Stomach smooth muscle (tissue), 2 donors: Measurements from ENCODE around the gene TNK2.

Source experiments
- H3K27ac ChIP-seq: one replicate; pipeline ENCODE4 v1.7.0; 2013; ENCODE audit warnings: mild to moderate bottlenecking, low read length, inconsistent platforms
- H3K27me3 ChIP-seq, 2 donors: one replicate each; pipeline ENCODE4 v1.7.0; 2013; ENCODE audit warnings: low read length in 2 of 2; ENCODE audit not compliant: insufficient read depth in 2 of 2, control insufficient read depth in 1 of 2
- H3K36me3 ChIP-seq, 2 donors: one replicate each; pipeline ENCODE4 v1.7.0; 2013; ENCODE audit warnings: low read length in 2 of 2; ENCODE audit not compliant: control insufficient read depth in 2 of 2, insufficient read depth in 2 of 2
- H3K4me1 ChIP-seq: one replicate; pipeline ENCODE4 v1.7.0; 2013; ENCODE audit warnings: low read length; ENCODE audit not compliant: control insufficient read depth, insufficient read depth
- H3K4me3 ChIP-seq, 2 donors: one replicate each; pipeline ENCODE4 v1.7.0; 2013; ENCODE audit warnings: low read length in 2 of 2
- H3K9ac ChIP-seq, 2 donors: one replicate each; pipeline ENCODE4 v1.7.0; 2013; ENCODE audit warnings: low read length in 2 of 2, mild to moderate bottlenecking in 1 of 2
- H3K9me3 ChIP-seq, 2 donors: one replicate each; pipeline ENCODE4 v1.7.0; 2013; ENCODE audit warnings: low read length in 2 of 2; ENCODE audit not compliant: control insufficient read depth in 2 of 2
- donor health status: healthy.
- donor health status: Pancreatic carcinoma.

The TNK2 gene

DNA sequence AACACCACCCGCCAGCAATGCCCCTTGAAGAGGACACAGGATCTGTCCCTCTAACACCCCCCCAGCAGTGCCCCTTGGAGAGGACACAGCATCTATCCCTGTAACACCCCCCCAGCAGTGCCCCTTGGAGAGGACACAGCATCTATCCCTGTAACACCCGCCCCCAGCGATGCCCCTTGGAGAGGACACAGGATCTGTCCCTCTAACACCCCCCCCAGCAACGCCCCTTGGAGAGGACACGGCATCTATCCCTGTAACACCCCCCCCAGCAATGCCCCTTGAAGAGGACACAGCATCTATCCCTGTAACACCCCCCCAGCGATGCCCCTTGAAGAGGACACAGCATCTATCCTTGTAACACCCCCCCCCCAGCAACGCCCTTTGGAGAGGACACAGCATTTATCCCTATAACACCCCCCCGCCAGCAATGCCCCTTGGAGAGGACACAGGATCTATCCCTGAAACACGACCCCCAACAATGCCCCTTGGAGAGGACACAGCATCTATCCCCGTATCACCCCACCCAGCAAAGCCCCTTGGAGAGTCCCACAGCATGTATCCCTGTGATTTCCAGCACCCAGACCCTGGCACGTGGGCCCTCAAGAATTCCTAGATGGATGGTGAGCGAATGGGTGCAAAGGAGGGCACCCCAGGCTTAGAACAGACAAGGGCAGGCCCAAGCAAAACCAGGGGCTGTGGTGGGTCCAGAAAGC, 26.9 kb downstream of the TNK2 start:
- peaks cover 13% of the 10 kb centered on the region for H3K4me1 ChIP-seq
- no peaks in the 10 kb centered on the region for H3K9me3 ChIP-seq
- peaks cover 23 to 42% of the 10 kb centered on the region in 2 donors for H3K36me3 ChIP-seq
- H3K9ac ChIP-seq: no peak overlapping the region
- no peak overlapping the region for H3K27ac ChIP-seq
- H3K27me3 ChIP-seq: no peaks in the 10 kb centered on the region
- no peak overlapping the region for H3K4me3 ChIP-seq

DNA sequence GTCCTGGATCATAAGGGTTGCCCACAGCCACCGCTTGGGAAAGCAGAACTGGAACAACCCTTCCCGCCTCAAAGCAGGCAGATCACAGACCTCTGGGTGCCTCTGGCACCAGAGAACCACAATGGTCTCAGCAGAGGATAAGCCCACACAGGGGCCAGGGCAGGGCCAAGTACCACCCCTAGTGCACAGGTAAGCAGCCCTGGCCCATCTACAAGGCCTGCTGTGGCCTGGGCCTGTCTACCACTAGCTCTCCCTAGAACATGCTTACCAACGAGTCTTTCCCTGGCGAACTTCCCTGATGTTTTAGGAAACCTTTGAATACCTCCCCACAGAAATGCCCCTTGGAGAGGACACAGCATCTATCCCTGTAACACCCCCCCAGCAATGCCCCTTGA, 28.3 kb downstream of the TNK2 start:
- H3K27ac ChIP-seq: no peak overlapping the region
- peaks cover under 1% of the 10 kb centered on the region for H3K4me1 ChIP-seq
- H3K27me3 ChIP-seq: no peaks in the 10 kb centered on the region
- H3K9me3 ChIP-seq: no peaks in the 10 kb centered on the region
- H3K36me3 ChIP-seq: peaks cover 23 to 42% of the 10 kb centered on the region in 2 donors
- no peak overlapping the region for H3K4me3 ChIP-seq
- H3K9ac ChIP-seq: no peak overlapping the region

DNA sequence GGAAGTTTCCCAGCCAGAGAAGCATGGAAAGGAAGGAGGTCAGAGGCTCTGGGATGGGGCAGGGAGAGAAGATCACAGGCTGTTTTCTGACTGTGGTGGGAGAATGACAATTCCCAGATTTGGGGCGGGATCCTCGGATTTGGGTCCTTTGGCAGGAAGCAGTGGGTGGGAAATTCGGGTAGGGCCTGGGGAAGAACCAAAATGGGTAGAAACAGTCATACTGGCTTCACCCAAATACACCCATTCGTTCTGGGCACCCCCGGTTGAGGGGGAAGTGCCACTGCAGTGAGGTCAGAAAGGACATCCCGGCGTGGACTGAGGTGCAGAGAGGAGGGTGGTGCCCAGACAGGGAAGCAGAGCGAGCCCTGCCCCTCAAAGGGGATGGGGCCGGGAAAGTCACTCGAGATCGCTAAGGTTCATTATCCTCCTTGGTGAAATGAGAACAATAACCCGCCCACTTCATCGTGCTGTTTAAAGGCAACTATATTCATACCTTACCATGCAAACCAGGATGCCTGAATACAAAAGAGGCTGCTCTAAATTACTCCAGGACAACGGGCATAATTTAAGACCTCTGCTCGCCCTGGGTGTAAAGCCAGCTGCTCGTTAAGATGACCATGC, 28.8 kb downstream of the TNK2 start:
- H3K9ac ChIP-seq: no peak overlapping the region
- no peak overlapping the region for H3K4me3 ChIP-seq
- H3K9me3 ChIP-seq: no peaks in the 10 kb centered on the region
- no peak overlapping the region for H3K27ac ChIP-seq
- no peaks in the 10 kb centered on the region for H3K27me3 ChIP-seq
- H3K36me3 ChIP-seq: peaks cover 23 to 38% of the 10 kb centered on the region in 2 donors
- no peaks in the 10 kb centered on the region for H3K4me1 ChIP-seq

DNA sequence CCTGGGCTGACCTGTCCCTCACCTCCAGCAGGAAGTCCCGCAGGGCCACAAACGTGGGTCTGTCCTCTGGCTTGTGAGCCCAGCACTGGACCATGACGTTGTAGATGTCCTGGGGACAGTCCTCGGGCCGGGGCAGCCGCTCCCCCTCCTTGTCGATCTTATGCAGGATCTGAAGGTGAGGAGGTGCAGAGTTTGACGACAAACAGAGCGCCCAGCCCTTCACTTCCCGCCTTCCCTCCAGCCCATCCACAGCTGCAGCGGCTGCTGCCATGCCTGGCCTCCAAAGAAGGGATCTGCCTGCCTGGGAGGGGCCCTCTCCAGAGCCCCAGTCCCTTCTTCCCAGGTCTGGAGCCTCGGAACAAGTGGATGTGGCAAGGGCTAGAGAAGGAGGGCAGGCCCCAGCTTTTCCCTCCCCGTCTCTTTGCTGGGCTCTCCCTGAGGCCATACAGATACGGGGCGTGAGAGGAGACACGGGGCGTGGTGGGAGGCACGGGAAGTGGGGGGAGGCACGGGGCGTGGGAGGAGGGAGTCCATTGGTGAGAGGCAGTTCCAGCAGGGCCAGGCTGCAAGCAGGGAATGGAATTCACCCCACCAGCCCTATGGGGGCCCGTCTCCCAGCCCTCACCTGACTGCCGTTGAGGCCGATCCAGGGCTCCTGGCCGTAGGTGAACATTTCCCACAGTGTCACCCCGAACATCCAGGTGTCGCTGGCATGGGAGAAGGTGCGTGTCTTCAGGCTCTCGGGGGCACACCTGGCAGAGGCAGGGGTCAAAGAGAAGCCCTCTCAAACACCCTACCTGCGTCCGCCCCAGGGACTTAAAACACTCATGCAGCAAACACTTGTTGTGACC, 29.7 kb downstream of the TNK2 start:
- H3K9ac ChIP-seq: no peak overlapping the region
- H3K4me1 ChIP-seq: peaks cover 3% of the 10 kb centered on the region
- H3K27me3 ChIP-seq: no peaks in the 10 kb centered on the region
- no peaks in the 10 kb centered on the region for H3K9me3 ChIP-seq
- H3K4me3 ChIP-seq: no peak overlapping the region
- no peak overlapping the region for H3K27ac ChIP-seq
- H3K36me3 ChIP-seq: peaks cover 20 to 35% of the 10 kb centered on the region in 2 donors

DNA sequence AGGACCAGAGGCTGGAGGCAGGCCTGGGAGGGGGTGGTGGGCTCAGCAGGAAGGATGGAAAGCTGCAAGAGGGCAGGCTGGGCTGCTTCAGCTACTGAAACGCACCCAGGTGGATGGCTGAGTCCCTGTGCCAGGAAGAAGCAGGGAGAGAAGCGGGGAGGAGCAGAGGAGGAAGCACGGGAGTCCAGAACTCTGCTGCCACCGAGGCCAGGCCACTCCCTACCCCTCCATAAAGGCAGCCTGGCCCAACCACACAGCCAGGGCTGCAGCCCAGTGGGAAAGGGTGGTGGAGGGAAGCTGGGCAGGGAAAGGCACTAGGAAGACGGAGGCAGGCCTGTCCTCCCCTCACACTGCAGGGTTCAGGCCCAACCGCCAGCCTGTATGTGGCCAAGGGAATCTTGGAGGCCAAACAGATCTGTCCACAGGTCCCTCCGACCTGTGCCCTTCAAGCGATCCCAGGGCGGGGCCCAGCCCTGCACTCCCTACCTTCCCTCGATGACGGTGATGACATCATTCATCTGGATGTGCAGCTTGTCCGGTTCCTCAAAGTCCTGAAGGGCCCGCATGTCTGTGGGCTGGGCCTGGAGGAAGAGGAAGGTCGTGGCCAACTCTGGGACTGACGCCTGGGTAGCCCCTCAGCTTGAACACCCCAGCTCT, 30.5 kb downstream of the TNK2 start:
- Histone ChIP-seq H3K36me3 (peaks cover 13 to 32% of the 10 kb centered on the region in 2 donors), H3K27ac (no peak overlapping the region), H3K4me1 (peaks cover 3% of the 10 kb centered on the region), H3K27me3 (no peaks in the 10 kb centered on the region), H3K4me3 (no peak overlapping the region), H3K9me3 (no peaks in the 10 kb centered on the region), H3K9ac (no peak overlapping the region)

DNA sequence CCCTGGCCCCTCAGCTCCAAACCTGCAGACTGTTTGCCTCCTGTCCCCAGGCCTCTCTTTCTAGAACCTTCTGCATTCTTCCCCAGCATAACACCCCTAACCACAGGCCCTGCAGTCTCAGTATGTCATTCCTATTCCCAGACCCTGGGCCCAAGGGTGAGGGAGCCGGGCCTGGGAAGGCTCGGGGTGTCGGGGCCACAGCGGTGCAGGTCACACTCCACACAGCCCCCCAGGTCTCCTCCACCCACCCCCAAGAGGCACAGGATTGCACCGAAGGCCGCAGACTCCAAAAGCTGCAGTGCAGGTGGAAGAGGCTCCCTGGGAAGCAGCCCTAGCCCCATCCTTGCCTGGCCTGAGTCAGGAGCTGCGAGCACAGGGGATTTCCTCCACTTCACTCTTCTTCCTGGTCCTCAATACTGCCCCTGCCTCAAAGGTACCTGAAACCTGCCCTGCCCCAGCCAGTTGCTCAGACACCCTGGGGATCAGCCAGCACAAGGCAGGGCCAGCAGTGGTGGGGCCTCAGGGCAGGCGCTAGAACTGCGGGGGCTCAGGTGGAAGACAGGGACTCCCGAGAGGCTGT, 31.1 kb downstream of the TNK2 start:
- Histone ChIP-seq H3K36me3 (peaks cover 13 to 34% of the 10 kb centered on the region in 2 donors), H3K4me3 (no peak overlapping the region), H3K4me1 (peaks cover 3% of the 10 kb centered on the region), H3K9ac (no peak overlapping the region), H3K9me3 (no peaks in the 10 kb centered on the region), H3K27me3 (no peaks in the 10 kb centered on the region), H3K27ac (no peak overlapping the region)

DNA sequence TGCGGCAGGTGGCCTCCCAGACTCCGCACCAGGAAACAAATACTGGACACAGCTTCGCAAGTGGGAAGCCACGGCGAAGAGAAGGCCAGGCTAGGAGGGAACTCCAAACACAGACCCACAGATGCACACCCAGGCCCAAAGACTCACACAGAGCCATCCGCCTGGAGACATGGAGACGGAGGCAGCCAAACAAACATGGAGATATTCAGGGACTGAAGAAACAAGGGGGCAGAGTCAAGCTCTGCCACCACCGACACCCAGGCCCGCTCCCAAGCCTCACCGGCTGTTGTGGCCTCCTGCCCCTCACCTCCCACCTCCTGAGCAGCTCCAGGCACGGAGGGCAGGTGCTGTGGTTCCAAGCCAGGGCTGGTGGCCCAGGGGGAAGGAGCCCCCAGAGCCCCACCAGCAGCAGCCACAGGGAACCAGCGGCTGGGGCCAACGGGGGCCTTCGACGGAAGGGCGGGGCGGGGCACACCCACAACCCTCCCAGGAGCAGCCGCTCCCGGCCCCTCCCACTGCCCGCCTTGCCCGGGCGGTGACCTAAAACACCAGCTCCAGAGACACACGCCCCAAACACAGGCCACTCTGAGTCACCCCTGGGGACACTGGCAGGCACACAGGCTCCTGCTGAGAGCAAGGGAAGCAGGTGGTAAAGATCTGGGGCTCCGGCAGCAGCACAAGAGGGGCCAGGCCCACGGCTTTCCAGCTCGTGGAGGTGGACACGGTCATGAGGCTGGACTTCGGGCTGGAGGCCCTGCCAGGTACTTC, 31.9 kb downstream of the TNK2 start:
- peaks cover 14 to 31% of the 10 kb centered on the region in 2 donors for H3K36me3 ChIP-seq

DNA sequence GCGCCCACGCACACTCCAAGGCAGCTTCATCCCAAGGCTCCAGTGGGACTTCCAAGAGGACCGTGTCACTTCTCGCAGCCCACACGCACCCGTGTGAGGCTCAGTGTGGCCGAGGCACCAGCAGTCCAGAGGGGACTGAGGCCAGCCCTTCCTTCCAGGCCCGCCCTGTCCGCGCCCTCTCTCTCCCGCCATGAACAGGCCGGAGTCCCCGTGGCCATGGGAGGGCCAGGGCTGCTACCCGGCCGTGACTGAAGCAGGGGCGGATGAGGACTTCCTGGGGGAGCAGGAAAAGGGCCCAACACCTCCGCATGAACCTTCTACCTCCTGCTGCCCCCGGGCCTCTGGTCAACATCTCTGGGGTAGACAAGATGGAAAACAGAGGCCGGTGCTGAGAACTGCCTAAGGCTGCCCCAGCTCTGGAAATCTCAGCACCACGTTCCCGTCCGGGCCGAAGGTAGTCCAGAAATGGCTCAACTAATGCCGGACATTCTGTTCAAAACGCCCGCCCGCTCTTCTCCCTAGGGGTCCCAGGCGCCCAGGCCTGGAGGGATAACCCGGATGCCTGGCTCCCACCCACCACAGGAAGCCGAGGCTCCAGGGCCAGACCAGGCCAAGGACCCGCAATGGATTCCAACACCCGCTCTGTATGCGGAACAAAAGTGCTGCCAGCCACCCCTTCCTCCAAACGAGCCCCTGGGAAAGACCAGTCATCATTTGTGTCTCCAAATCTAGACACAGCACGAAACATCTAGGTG, 32.7 kb downstream of the TNK2 start:
- H3K9ac ChIP-seq: no peak overlapping the region
- no peak overlapping the region for H3K4me3 ChIP-seq
- peaks cover 3% of the 10 kb centered on the region for H3K4me1 ChIP-seq
- peaks cover 17 to 35% of the 10 kb centered on the region in 2 donors for H3K36me3 ChIP-seq
- no peaks in the 10 kb centered on the region for H3K27me3 ChIP-seq
- no peaks in the 10 kb centered on the region for H3K9me3 ChIP-seq
- no peak overlapping the region for H3K27ac ChIP-seq

More for the DNA sequence above, 31.9 kb downstream of the TNK2 start:
- no peak overlapping the region for H3K27ac ChIP-seq
- peaks cover 3% of the 10 kb centered on the region for H3K4me1 ChIP-seq
- no peak overlapping the region for H3K4me3 ChIP-seq
- no peaks in the 10 kb centered on the region for H3K27me3 ChIP-seq
- H3K9ac ChIP-seq: no peak overlapping the region
- no peaks in the 10 kb centered on the region for H3K9me3 ChIP-seq

DNA sequence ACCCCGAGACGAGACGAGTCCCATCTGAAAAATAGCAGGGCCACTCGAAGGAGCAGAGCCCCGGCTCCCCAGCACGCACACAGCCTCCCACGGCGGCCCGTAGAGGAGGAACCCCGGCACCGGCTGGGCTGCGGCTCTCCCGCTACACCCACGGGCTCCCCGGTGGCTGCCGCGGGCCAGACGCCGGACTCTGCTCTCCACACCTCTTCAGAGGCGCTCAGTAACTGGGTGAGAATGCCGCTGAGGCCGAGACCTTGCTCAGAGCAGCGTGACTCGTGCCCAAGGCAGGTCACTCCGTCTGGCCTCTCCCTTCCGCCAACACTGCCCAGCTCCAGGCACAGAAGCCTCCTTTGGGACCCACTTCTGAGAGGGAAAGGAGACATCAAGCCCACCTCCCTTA, 34.4 kb downstream of the TNK2 start:
- H3K4me1 ChIP-seq: peaks cover 3% of the 10 kb centered on the region
- no peak overlapping the region for H3K9ac ChIP-seq
- H3K36me3 ChIP-seq: peaks cover 17 to 29% of the 10 kb centered on the region in 2 donors
- H3K27me3 ChIP-seq: no peaks in the 10 kb centered on the region
- no peaks in the 10 kb centered on the region for H3K9me3 ChIP-seq
- H3K27ac ChIP-seq: no peak overlapping the region
- no peak overlapping the region for H3K4me3 ChIP-seq
